Keratinocyte (primary cell): ENCODE measurements around the gene TMOD4.

Experiments
- EZH2 ChIP-seq: IDR thresholded peaks from one replicate; pipeline ENCODE4 v1.6.1; 2012; ENCODE audit warnings: inconsistent platforms, mild to moderate bottlenecking, low read length, moderate library complexity
- TF ChIP-seq, protein P1 (sequence below), 3 experiments: IDR thresholded peaks in 1 of 3; conservative IDR thresholded peaks in 1 of 3; optimal IDR thresholded peaks in 1 of 3; 2 replicates in 2 of 3; 3 replicates in 1 of 3; pipeline versions ENCODE3 to v1.5.1; 2011; ENCODE audit warnings: low read length in 3 of 3, mild to moderate bottlenecking in 3 of 3, moderate library complexity in 2 of 3, control low read depth in 1 of 3, inconsistent platforms in 1 of 3; ENCODE audit not compliant: insufficient read depth in 2 of 3; ENCODE audit errors: extremely low read depth in 1 of 3

DNA sequence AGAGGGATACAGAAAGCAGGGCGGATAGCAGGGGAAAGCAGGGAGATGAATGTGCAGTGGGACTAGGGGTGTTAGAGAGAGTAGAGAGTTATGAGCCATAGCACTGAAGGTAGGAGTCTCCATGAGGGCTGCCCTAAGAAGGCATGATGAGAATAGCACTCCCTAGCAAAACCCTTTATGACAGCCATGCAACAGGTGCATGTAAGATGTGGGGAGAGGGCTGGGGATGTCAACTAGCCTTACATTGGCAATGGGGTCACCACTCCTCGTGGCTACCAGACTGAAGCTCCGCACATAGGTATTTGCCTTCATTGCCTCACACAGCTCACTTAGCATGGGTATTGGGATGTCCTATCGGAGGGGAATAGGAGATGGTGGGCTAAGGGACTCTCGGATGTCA lies 4.6 kb downstream of the TMOD4 start:
- TF ChIP-seq, protein P1, sequence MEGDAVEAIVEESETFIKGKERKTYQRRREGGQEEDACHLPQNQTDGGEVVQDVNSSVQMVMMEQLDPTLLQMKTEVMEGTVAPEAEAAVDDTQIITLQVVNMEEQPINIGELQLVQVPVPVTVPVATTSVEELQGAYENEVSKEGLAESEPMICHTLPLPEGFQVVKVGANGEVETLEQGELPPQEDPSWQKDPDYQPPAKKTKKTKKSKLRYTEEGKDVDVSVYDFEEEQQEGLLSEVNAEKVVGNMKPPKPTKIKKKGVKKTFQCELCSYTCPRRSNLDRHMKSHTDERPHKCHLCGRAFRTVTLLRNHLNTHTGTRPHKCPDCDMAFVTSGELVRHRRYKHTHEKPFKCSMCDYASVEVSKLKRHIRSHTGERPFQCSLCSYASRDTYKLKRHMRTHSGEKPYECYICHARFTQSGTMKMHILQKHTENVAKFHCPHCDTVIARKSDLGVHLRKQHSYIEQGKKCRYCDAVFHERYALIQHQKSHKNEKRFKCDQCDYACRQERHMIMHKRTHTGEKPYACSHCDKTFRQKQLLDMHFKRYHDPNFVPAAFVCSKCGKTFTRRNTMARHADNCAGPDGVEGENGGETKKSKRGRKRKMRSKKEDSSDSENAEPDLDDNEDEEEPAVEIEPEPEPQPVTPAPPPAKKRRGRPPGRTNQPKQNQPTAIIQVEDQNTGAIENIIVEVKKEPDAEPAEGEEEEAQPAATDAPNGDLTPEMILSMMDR (optimal IDR thresholded peaks at IDR 0.05 in 1 of 3, IDR thresholded peaks at IDR 0.05 in 1 of 3, conservative IDR thresholded peaks at IDR 0.05 in 1 of 3; ENCODE audit: extremely low read depth in 1 of 3, insufficient read depth in 2 of 3, low read length in 3 of 3), result no peak
- no peak for TF ChIP-seq EZH2
